ENCODE results near the gene LOXHD1.

Gene LOXHD1

DNA sequence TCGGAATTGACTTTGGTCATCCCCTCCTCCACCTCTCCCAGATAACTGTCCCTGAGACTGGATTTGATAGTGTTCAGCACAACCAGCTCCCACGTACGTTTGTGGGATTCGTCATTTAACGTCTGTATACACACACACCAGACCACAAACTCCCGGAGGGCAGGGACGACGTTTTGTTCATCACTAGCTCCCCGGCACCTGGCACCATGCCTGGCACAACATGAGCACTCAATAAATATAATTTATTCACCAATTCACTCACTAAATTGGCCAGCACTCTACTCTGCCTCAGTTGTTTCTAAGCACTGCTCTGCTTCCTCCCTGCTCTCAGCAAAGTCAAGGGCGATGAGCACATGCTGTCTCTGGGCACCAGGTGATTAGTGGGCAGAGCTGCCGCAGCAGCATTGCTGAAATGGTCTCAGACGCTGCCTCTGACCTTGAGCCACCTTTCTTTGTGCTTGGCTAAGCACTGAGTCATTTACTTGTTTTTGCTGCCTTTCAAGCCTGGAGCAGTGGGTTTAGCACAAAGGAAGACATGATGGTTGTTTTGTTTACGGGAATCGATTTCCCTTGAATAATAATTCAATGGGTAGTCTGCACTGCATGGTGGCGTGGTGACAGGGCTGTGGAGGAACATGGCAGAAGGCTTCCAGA, 19.3 kb upstream of the LOXHD1 start:
- DNase-seq (ENCODE audit: low read depth in 3 of 3, low spot score in 1 of 3), result no peak

DNA sequence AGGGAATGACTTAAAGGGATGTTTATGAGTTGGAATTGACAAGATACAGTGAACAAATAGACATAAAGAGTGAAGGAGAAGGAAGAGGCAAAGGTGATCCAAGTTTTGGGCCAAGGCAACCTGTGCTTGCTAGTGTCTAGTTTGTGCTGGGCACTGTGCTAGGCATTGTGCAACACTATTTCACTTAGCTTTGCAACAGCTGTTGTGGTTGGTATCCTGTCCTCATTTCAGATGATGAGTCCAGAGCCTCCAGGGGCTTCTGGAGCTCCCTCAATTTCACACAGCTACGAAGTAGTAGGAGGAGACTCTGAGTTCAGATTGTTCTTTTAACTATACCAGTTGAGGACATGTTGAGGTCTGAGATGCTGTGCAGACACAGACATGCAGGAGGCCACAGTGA, 18.1 kb upstream of the LOXHD1 start:
- DNase-seq (ENCODE audit: low read depth in 3 of 3, low spot score in 1 of 3), result no peak

DNA sequence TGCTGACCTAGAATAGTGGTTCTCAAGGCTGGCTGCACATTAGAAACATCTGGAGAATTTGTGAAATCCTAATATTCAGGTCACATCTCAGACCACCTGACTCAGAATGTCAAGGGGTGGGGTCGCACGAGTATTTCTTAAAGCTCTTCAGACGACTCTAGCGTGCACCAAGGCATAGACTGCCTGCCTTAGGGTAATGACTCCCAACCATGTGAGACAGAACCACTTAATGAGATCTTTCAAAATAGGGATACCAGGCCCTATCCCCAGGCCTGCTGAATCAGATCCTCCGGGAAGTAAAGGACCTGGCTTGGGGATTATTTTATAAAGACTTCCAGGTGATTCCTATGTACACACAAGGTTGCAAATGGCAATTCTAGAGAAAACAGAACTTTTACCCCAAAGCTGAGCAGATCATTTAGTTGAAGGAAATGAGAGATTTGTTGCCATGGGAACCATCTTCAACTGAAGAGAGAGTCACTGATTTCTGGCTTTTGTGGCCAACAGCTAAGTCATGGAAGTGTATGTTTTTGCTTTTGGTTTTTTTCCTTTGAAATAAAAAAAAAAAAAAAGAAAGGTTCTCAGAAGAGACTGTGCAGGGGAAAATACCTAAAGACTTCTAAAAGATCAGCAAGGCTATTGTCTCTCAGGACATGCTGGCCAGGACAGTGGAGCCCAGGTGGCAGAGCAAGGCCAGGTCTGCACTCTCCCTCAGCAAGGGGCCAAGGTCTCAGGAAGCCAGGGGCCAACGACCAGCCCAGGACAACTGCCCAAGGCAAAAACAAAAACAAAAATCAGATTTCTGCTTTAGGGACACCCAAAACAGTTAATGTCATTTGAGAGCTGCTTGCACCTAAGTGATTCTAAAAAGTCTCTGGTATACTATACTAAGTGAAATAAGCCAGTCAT, 15.3 kb upstream of the LOXHD1 start:
- no peak for DNase-seq (ENCODE audit: low read depth in 3 of 3, low spot score in 1 of 3)

DNA sequence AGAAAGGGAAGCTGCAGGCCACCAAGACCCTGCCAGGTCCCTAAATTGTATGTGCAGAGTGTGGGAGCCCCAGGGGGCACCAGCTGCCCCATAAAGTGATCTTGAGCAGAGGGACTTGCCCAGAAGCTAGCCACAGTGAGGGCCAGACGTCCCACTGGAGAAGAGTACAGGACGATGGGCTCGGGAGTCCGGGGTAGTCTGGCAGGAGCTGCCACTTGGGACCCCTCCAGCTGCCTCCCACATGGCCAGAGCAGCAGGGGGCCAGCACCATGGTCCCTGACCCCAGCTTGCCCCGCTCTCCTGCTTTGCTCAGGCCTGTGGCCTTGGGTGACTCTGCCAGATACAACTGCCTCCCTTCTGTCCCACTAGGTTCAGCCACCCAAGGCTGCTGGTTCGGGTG, 11.7 kb upstream of the LOXHD1 start:
- DNase-seq (ENCODE audit: low read depth in 3 of 3, low spot score in 1 of 3), result no peak

DNA sequence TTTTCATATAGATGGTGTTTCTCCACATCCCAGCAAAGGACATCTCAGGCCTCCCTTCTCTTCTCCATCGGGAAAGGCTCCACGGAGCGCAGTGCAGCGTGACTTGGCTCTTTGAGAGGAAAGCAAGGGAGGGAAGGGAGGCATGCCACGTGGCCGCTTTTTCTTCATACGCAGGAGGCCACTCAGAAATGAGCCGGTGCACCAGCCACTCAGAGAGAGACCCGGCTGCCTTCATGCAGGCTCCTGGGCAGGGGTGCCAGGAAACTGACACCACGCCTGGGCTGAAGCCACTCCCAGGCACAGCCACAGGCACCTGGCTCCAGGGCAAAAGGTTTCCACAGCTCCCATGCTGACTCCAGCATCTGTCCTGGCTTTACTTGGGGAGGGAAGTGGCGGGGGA, 11.1 kb upstream of the LOXHD1 start:
- DNase-seq (ENCODE audit: low read depth in 3 of 3, low spot score in 1 of 3), result no peak

DNA sequence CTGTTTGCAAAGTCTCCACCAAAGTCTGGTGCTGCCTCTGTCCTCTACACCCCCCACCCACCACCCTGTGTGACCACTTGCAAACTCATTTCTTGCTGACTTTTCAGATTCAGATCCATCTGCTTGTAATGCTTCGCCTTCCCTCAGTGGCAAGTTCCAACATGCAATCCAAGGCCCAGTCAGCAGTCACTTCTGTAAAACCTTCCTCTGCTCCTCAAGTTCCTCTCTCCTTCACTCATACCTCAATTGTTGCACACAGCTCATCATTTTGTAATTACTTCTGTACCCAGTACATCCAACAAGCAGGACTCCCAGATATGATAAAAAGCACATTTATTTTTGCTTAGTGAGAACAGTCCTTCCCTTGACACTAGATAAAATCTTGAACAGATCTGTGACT, 6.5 kb upstream of the LOXHD1 start:
- DNase-seq (ENCODE audit: low read depth in 3 of 3, low spot score in 1 of 3), result no peak

DNA sequence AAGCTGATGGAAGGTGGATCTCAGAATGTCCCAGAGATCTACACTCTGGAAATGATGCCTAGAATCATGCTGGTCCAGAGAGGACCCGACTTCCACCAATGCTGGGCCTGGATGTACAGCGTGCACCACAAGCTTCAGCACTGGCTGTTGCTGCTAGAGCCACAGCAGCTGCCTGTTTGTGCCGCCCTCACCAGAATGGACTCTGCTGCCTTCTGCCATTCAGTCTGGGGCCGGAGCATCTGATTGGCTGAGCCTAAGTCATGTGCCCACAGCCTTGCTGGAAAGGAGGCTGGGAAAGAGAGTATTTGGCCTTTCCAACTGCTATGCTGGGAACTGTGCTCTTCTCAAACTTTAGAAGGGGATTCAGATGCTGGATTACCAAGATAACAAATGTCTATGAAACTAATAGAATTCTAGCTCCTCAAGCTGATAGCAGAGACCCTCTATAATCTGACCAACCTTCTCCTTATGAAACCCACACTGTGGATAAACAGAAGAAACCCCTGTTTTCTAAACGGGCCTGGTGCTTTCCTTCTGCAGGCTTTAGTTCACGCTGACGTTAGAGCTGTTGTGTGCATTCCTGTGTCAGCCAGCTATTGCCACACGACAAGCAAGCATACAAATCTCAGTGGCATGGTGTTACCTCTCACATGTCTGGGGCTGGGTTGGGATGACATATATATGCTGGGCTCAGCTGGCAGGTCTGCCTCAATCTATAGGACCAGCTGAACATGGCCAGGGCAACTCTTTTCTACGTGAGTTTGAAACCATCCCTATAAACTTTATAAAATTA, 4.1 kb upstream of the LOXHD1 start:
- no peak for DNase-seq (ENCODE audit: low read depth in 3 of 3, low spot score in 1 of 3)

DNA sequence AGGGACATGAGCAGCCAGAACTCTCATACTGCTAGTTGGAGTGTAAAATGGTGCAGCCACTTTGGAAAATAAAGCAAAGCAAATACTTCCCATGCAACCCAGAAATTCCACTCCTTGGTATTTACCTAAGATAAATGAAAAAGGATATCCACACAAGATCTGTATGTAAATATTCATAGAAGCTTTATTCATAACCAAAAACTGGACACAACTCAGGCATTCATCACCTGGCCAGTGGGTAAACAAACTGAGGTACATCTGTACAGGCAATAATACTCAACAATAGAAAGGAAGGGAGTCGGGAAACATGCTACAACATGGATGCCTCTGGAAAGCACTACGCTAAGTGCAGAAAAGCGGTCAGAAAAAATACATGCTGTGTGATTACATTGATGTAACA, 2.5 kb upstream of the LOXHD1 start:
- no peak for DNase-seq (ENCODE audit: low read depth in 3 of 3, low spot score in 1 of 3)

DNA sequence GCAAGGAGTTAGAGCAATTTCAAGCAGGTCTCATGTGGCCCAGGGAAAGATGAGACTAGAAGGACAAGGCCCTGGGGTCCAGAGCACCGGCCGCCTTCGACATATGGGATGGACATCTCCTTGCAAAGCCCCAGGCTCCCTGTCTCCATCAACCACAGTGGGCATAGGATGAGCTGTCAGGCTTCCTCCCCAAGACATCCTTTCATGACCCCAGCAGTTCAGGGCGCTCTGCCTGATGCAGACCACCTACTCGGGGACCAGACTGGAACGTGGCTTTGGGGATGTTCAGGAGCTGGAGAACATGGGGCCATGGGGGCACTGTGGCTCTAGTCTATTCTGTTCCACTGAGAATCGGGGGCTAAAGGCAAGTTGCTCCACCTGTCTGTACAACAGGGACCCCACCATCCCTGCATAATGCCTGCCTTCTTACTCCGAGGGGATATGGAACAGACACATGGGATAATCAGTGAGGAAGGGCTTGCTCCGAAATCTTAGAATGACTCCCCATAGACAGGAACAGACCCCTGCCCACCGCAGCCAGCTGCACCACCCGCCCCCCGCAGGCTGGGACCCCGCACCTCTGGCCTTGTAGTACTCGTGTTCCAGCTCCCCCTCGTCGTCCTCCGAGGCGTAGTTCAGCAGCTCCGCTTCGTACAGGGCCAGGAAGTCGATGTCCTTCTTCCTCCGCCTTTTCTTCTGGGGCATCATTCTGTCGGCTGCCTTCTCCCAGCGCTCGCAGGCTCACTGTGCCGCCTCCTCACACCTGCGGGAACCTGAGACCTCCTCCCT, 500 bp downstream of the LOXHD1 start:
- no peak for DNase-seq (ENCODE audit: low read depth in 3 of 3, low spot score in 1 of 3)

DNA sequence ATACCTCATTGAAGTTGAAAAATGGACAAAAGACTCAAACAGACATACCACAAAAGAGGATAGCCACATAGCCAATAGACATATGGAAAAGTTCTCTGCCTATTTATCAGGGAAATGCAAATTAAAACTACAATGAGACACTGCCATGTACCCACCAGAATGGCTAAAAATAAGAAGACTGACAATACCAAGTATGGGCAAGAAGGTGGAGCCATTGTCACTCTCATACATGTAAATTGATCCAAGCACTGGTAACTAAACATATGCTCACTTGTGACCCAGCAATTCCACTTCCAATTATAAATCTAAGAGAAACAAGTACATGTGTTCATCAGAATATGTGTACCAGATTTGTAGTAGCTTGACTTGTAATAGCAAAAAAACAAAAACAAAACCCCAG, 4.6 kb downstream of the LOXHD1 start:
- no peak for DNase-seq (ENCODE audit: low read depth in 3 of 3, low spot score in 1 of 3)

DNA sequence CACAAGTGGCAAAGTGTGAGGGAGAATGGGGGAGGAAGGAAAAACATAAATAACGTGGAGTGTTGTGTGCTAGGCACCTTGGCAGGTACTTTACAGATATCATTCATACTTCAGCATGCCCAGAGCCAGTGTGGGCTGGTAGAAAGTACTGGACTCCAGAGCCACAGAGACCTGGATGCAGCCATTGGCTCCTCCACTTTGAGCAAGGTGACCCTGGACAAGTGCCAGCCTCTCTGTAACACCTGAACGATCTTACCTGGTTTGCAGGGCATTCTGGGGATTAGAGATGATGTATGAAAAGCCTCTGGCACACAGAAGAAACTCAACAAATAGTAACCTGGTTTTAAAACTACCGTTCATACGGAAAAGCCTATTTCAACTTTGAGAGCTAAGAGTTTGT, 6.3 kb downstream of the LOXHD1 start:
- DNase-seq (ENCODE audit: low read depth in 3 of 3, low spot score in 1 of 3), result no peak

DNA sequence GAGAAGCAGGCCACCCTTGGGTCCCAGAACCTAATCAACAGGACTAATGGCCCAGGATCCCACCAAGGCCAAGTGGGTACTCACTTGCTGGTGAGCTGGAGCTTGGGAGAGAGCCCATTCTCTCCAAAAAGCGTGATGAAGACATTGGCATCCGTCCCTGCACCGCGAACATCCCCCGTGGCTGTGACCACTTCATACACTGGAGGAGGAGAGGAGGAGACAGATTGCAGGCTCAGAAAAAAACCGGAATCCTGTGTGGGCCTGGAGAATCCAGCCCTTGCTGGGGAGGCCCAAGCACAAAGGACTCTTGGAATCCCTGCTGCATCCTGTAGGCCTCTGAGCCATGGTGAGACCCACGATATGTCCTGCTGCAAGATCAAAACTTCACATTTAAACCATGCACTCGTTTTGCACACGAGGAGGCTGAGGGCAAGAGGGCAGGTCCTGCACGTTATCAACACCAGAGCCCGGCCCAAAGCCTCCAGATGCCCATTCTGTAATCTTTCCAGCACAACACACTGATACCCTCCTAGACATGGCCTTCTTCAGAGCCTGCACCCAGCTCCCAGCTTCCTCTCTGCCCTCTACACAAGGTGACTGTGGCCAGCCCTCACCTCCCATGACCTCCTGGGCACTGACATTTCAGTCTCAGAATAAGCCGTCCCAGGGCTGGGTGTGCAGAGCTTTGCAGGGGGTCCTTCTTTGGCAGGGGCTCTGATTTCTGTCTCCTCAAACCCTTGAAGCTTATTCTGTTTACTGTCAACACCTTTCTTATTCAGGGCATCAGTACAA, 7.8 kb downstream of the LOXHD1 start:
- DNase-seq (ENCODE audit: low read depth in 3 of 3, low spot score in 1 of 3), result no peak

DNA sequence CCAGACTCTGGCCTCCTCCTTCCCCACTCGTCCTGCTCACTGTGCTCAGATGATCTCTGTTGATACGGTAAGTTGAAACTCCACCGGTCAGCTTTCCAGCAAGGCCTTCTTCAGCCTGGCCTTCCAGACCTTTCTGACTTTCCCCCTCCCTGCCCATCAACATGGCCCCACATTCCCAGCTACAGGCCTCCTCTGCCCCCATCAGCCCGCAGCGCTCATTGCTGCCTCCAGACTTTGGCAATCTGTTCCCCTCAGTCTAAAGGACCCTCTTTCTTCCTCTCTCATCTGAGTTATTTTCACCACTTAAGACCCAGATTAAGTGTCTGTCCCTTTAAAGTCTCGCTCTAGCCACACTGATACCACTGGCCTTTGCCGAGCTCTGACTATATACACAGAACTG, 10.6 kb downstream of the LOXHD1 start:
- no peak for DNase-seq (ENCODE audit: low read depth in 3 of 3, low spot score in 1 of 3)

DNA sequence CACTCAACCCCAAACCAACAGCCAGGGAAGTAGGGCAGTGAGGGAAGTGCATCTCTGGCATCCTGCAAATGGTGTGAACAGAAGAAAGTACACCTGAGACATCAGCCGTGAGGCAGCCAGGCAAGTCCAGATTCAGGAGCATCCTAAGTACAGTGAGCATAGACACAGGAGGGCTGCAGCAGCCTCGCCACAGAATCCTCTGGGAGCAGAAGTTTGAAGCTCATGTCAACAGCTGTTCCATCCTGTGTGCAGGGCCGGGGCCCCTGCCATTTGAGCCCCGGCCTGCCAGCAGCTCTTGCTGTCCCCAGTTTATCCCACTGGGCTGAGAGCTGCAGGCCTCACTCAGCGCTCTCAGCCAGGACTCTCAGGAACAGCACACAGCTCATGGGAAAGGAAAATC, 14.5 kb downstream of the LOXHD1 start:
- no peak for DNase-seq (ENCODE audit: low read depth in 3 of 3, low spot score in 1 of 3)

DNA sequence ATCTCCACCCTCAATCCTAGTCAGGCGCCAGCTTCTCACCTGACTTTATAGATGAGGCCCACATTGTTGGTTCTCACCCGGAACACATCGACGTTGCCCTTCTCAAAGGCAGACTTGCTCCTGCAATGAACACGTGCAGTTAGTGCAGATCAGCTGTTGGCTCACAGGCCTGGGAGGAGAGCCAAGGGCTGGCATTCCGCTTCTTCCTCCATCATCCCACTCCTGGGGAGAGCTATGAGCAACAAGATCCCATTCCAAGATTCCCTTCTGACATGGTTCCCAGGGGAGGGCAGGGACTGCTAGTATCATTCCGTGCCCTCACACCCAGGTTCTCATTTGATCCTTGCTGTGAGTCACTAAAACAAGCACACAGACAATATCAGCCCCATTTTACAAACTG, 15.1 kb downstream of the LOXHD1 start:
- DNase-seq (ENCODE audit: low read depth in 3 of 3, low spot score in 1 of 3), result no peak

DNA sequence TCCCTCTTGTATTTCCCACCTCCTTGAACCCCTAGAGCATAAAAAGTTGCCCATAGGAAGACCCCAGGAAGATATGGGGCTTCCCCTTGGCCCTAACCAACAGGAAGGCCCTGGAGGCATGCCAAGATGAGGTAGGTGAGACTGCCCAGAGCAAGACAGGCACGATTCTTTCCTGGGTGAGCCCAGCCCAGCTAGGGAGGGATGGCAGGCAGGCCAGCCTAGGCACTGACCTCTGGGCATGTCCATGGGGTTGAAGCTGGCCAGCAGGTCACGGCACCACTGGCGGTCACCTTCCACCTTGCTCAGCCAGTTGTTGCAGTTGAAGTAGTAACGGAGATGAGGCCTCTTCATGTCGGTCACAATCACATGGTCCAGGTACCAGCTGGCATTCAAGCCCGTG, 17.6 kb downstream of the LOXHD1 start:
- DNase-seq (ENCODE audit: low read depth in 3 of 3, low spot score in 1 of 3), result no peak

DNA sequence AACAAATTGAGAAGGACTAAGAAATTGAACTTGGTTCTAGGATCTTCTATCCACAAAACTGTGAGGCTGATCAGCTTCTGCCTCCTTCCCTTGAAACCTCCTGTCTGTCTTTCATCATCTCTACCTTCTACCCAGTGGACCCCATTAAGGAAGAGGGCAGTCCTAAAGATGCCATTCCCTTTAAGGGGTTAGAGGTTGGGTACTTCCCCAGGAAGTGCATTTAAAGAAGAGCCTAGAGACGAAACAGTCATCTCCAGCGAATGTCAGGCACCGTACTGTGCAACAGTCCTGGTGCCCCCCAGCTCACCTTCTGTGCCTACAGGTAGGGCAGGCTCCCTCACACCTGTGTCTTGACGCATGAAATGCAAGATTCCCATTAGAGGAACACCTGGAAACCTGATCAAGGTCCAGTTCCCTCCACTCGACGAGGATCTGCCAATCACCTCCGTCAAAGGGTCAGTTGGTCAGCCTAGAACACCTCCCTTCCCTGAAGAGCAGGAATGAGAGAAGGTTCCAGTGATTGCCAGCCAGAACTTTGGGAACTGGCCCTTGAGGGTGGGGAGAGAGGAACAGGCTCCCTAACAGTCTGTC, 20.9 kb downstream of the LOXHD1 start:
- DNase-seq (ENCODE audit: low read depth in 3 of 3, low spot score in 1 of 3), result no peak

DNA sequence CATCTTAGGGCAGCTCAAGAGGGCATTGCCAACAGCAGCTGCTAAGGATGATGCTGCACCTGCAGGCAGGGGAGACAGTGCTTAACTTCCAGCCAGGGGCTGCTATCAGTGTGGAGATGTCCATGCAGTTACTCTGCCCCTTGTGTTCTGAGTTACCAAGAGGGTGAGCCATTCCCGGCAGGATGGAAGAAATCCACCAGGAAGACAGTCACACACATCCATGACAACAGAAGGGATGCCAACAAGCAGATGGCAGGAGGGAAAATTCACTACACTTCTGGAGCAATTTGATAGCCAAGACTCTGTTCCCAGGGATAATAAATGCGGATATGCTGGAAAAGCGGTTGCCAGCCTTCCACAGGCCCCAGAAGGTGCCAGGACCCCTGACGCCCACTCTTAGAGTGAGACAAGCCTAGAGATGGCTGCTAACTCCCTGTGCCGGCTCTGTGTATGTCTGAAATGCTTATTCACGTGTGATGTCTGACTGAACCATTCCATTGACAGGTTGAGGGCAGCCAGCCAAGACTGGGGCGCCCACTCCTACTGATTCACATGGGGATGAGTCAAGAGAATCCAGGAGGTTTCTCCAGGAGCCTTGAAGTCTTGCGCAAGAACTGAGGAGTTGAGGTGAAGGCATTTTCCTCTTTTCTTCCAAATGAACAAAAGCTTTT, 24.5 kb downstream of the LOXHD1 start:
- no peak for DNase-seq (ENCODE audit: low read depth in 3 of 3, low spot score in 1 of 3)

DNA sequence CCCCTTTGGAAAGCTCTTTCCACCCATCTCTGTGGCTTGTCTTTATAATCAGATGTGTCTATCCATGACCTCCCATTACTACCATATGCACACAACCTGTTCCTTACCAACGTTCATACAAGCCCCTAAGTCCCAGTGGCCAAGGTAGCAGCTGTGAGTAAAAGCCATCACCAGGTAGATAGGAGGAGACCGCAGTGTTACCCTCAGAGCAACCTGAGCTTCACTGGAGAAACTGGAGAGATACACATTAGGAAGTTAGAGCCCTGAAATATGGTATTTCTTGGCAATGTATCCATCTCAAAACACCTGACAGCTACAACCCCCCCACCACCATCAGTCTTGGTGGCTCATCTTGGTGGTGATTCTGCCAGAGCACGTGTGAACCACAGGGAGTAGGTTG, 26.0 kb downstream of the LOXHD1 start:
- DNase-seq (ENCODE audit: low read depth in 3 of 3, low spot score in 1 of 3), result no peak
